ENCODE measurements around the gene FAM90A1.
"Not testable (repeated sequence)": the region's sequence is repeated elsewhere in the genome, so short reads cannot be mapped to it uniquely, and the experiment has no call there.

The FAM90A1 gene

GRCh38 chr12:8226992-8227731 is at the start of gene FAM90A1:
FAM90A1 (minus strand) TSS chr12:8227618; CDS start chr12:8224832, 2,786 bp downstream.
- DNase-seq (ENCODE audit: low read depth in 2 of 2) = not testable (repeated sequence)

DNA sequence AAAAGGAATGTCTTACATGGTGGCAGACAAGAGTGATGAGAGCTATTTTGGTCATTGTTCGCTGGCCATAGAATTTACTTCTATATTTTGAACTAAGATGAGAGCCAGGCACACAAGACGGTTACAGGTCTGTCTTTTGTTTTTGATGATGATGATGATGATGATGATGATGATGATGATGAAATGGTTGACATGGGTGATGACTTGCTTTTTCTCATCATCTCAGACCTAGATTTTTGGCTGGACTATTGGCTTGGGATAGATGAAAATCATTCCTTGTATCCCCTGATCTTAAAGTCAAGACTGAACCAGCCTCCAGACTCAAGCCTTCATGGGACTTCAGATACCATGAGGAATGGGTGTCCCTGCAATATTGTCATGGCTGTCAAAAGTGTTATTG is 49.0 kb upstream of the FAM90A1 start:
- DNase-seq (ENCODE audit: low read depth in 2 of 2) = not testable (repeated sequence)

- not testable (repeated sequence) for DNase-seq (ENCODE audit: low read depth in 2 of 2)
These were observed 39.3 kb upstream of the FAM90A1 start for GRCh38 chr12:8266706-8267105.

DNA sequence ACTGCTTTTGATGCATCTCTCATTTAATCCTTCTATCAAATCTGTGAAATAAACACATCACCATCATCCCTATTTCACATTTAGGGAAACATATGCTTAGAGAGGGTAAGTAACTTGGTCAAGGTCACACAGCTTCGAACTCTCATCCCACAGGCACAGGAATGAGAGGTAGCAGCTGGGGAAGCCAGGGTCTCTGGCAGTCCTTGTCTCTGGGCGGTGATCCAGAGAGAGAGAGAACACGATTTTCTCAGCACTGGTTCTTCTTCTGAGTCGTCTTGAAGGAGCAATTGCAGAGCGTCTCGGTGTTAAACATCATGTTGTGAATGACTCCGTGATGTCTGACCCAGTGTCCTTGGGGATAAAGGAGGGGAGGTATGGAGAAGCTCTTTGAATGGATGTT is 36.8 kb upstream of the FAM90A1 start:
- not testable (repeated sequence) for DNase-seq (ENCODE audit: low read depth in 2 of 2)

GRCh38 chr12:8261111-8261554 is 33.7 kb upstream of the FAM90A1 start:
- not testable (repeated sequence) for DNase-seq (ENCODE audit: low read depth in 2 of 2)

GRCh38 chr12:8256356-8256755 is 28.9 kb upstream of the FAM90A1 start:
- DNase-seq (ENCODE audit: low read depth in 2 of 2) = not testable (repeated sequence)

DNA sequence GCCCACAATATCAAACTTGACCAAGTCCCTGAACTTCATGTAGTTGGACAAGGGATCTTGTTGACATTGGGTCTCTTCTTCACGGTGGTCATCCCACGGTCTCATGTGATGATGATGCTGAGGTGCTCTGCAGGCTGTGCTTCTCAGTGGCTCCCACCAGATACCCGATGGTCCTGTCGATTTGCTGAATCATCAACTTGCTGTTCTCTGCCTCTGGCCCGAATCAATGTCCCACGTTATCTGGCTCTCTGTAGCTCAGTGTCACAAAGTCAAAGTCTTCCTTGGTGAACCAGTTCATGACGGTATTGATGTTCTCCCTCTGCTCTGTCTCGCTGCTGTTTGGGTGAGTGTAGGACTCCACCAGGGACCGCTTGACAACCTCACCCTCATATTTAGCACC is 27.3 kb upstream of the FAM90A1 start:
- DNase-seq (ENCODE audit: low read depth in 2 of 2) = not testable (repeated sequence)

DNA sequence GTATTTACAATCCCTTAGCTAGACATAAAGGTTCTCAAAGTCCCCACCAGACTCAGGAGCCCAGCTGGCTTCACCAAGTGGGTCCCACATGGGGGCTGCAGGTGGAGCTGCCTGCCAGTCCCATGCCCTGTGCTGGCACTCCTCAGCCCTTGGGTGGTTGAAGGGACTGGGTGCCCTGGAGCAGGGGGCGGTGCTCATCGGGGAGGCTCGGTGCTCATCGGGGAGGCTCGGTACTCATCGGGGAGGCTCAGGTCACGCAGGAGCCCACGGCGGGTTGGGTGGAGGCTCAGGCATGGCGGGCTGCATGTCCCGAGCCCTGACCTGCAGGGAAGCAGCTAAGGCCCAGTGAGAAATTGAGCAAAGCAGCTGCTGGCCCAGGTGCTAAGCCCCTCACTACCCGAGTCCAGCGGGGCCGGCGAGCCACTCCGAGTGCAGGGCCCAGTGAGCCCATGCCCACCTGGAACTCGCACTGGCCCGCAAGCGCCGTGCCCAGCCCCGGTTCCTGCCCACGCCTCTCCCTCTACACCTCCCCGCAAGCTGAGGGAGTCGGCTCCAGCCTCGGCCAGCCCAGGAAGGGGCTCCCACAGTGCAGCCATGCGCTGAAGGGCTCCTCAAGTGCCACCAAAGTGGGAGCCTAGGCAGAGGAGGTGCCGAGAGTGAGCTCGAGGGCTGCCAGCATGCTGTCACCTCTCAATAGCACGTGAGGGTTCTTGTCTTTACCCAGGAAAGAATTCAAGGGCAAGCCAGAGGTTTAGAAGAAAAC is 24.8 kb upstream of the FAM90A1 start:
- DNase-seq (ENCODE audit: low read depth in 2 of 2) = not testable (repeated sequence)

- DNase-seq (ENCODE audit: low read depth in 2 of 2) = not testable (repeated sequence)
These were observed 24.2 kb upstream of the FAM90A1 start for GRCh38 chr12:8251616-8252015.

DNA sequence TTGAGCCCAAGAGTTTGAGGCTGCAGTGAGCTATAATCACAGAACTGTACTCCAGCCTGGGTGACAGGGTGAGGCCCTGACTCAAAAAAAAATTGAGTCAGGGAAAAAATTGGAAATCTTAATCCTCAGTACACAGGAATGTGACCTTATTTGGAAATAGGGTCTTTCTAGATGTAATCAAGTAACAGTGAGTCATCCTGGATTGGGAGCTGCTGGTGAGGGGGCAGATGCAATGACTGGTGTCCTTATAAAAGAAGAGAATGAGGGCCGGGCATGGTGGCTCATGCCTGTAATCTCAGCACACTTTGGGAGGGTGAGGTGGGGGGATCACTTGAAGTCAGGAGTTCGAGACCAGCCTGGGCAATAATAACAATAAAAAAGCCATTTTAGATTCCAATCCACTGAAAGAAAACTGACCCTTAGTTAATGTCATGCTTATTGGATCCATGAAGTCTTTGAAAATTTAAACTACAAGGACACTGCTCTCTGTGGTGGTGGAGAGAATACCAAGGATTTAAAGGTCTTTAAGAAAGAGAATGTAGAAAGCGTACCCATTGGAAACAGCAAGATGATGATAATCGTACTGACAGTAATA is 19.6 kb upstream of the FAM90A1 start:
- DNase-seq (ENCODE audit: low read depth in 2 of 2) = peak in 1 of 2 donors; percentile 13

GRCh38 chr12:8243682-8244161 is 16.3 kb upstream of the FAM90A1 start:
- not testable (repeated sequence) for DNase-seq (ENCODE audit: low read depth in 2 of 2)

- peak; percentile 99 for DNase-seq (ENCODE audit: low read depth in 2 of 2)
These were observed 15.7 kb upstream of the FAM90A1 start for GRCh38 chr12:8242880-8243681.

DNA sequence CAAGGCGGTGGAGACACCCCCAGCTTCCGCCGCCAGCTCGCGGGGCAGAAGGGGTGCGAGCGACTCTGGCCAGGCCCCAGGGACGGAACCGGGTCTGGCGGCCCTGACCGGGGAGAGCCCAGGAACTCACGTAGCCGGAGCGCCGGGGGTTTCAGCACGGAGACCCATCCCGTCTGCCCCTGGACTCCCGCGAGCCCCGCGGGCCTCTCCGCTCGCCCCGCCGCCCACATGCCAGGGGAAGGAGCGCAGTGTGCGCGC is 15.1 kb upstream of the FAM90A1 start:
- DNase-seq (ENCODE audit: low read depth in 2 of 2) = not testable (repeated sequence)

- DNase-seq (ENCODE audit: low read depth in 2 of 2) = peak in 1 of 2 donors; percentile 21
These were observed 14.7 kb upstream of the FAM90A1 start for GRCh38 chr12:8241917-8242621.

GRCh38 chr12:8240340-8241114 is 13.1 kb upstream of the FAM90A1 start:
- not testable (repeated sequence) for DNase-seq (ENCODE audit: low read depth in 2 of 2)

DNA sequence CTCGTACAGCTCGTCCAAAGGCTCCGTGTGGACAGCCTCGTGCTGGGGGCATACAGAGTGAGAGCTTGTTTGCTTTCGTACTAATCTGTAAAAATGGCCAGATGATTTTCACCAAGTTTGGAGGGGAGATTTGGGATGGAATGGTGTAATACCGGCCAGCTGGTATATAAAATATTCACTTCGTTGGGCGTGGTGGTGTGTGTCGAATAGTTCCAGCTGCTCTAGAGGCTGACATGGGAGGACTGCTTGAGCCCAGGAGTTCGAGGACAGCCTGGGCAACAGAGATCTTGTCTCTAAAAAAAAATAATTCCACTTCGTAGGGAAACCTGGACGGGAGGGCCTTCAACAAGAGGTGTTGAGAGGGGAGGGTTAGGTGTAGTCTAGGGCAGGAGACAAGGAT is 9.6 kb upstream of the FAM90A1 start:
- not testable (repeated sequence) for DNase-seq (ENCODE audit: low read depth in 2 of 2)

GRCh38 chr12:8235316-8236157 is 8.1 kb upstream of the FAM90A1 start:
- not testable (repeated sequence) for DNase-seq (ENCODE audit: low read depth in 2 of 2)

GRCh38 chr12:8234746-8235145 is 7.3 kb upstream of the FAM90A1 start:
- not testable (repeated sequence) for DNase-seq (ENCODE audit: low read depth in 2 of 2)

DNA sequence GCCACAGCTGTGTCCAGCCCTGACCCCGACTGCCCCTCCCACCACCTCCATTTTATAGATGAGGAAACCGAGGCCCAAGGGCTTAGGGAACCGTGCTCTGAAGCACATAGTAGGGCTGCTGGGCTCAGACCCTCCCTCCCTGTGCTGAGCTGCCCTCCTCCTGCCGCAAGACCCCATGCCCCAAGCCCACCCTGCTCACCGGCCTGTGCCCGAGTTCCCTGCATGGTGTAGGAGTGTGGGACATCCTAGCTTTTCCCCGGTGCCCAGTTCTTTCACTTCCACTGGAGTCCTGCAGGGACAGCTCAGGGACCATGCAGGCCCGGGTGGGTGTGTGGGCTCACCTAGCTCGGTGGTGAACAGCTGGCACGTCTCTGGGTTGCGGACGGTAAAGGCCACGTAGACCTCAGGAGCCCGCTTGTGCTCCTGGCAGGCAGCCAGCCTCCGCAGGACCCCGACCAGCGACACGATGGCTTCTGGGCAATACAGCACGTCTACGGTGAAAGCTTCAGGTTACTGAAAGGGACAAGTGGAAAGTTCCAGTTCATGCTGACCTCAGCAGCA is 6.6 kb upstream of the FAM90A1 start:
- DNase-seq (ENCODE audit: low read depth in 2 of 2) = not testable (repeated sequence)

Data from stimulated activated CD4-positive, alpha-beta T cell treated with anti-CD3 and anti-CD28 coated beads, Interleukin-15, amount 100 ng/mL, for 48 hours (primary cell).